ENCODE data around the gene ZNF106.

The ZNF106 gene

DNA sequence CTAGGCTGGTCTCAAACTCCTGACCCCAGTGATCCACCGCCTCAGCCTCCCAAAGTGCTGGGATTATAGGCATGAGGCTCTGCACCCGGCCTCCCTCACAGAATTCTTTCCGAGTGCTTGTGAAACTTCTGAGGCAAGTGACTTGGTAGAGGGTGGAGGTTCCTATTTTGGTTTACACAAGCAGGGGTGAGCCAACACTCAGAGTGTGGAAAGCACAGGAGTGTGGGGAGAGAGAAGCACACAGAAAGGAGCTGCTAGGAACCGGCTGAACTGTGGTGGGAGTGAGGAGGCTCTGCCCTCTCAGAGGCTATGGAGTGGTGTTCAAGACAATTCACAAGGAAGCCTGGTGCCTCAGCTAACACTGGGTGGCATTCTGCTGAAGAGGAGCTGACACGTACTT, 123.9 kb downstream of the ZNF106 start:
- Histone ChIP-seq H3K9ac (ENCODE audit: insufficient read length, low read depth) (no peak overlapping the region), H3K9me3 (ENCODE audit: insufficient read depth, low read length) (peaks cover 20% of the 10 kb centered on the region), H3K36me3 (ENCODE audit: insufficient read depth, insufficient read length, low read length) (no peaks in the 10 kb centered on the region), H3K4me3 (ENCODE audit: insufficient read length, low read depth) (no peak overlapping the region), H3K4me1 (ENCODE audit: insufficient read depth, insufficient read length) (no peaks in the 10 kb centered on the region), H3K27me3 (ENCODE audit: insufficient read depth, insufficient read length) (no peaks in the 10 kb centered on the region)
- no peak for DNase-seq (ENCODE audit: low read depth, low spot score)
- TF ChIP-seq SUZ12 (IDR thresholded peaks at IDR 0.05; ENCODE audit: extremely low read depth, insufficient read depth, insufficient read length) (no peak), YY1 (IDR thresholded peaks at IDR 0.05; ENCODE audit: insufficient read depth, insufficient read length) (no peak), ZNF274 (IDR thresholded peaks at IDR 0.05; ENCODE audit: low read depth, low read length) (no peak)

DNA sequence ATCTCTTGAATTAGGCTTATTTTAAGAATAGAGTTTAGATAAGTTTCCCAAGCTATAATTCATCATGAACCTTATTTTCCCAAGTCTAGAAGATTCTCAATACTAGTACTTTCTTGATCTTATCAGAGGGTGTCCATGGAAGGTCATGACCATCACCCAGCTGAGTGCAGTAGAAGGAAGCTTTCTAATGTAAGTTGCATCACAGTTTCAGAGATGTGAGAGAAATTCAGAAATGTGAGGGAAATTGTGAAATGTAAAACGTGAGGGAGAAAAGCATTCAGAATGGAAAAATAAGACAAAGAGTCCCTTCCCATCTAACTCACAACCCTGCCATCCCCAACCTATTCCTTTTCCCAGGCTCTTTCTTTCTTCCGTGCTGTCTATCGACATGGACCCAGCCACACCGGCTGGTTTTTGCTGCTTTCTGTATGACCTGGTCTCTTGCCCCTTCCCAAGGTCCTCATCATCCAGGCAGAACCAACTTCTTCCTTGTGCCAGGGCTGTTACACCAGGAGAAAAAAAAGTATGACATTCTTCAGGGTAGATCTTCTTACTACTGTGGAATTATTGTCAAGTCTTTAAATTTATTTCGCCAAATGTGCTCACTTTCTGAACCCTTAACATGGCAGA, 124.9 kb downstream of the ZNF106 start:
- Histone ChIP-seq H3K36me3 (ENCODE audit: insufficient read depth, insufficient read length, low read length) (no peaks in the 10 kb centered on the region), H3K4me1 (ENCODE audit: insufficient read depth, insufficient read length) (no peaks in the 10 kb centered on the region), H3K9me3 (ENCODE audit: insufficient read depth, low read length) (peaks cover 20% of the 10 kb centered on the region), H3K9ac (ENCODE audit: insufficient read length, low read depth) (no peak overlapping the region), H3K27me3 (ENCODE audit: insufficient read depth, insufficient read length) (no peaks in the 10 kb centered on the region), H3K4me3 (ENCODE audit: insufficient read length, low read depth) (no peak overlapping the region)
- TF ChIP-seq SUZ12 (IDR thresholded peaks at IDR 0.05; ENCODE audit: extremely low read depth, insufficient read depth, insufficient read length), result no peak
- no peak for TF ChIP-seq ZNF274 (IDR thresholded peaks at IDR 0.05; ENCODE audit: low read depth, low read length)
- no peak for TF ChIP-seq YY1 (IDR thresholded peaks at IDR 0.05; ENCODE audit: insufficient read depth, insufficient read length)
- DNase-seq (ENCODE audit: low read depth, low spot score), result no peak

- peaks cover 18% of the 10 kb centered on the region for H3K9me3 ChIP-seq (ENCODE audit: insufficient read depth, low read length)
- H3K36me3 ChIP-seq (ENCODE audit: insufficient read depth, insufficient read length, low read length), result no peaks in the 10 kb centered on the region
- no peaks in the 10 kb centered on the region for H3K27me3 ChIP-seq (ENCODE audit: insufficient read depth, insufficient read length)
- DNase-seq (ENCODE audit: low read depth, low spot score), result no peak
- H3K4me1 ChIP-seq (ENCODE audit: insufficient read depth, insufficient read length), result no peaks in the 10 kb centered on the region
- H3K9ac ChIP-seq (ENCODE audit: insufficient read length, low read depth), result no peak overlapping the region
- TF ChIP-seq SUZ12 (IDR thresholded peaks at IDR 0.05; ENCODE audit: extremely low read depth, insufficient read depth, insufficient read length) (no peak), YY1 (IDR thresholded peaks at IDR 0.05; ENCODE audit: insufficient read depth, insufficient read length) (no peak), ZNF274 (IDR thresholded peaks at IDR 0.05; ENCODE audit: low read depth, low read length) (no peak)
- H3K4me3 ChIP-seq (ENCODE audit: insufficient read length, low read depth), result no peak overlapping the region
Observed at GRCh38 chr15:42364529-42364928, 126.4 kb downstream of the ZNF106 start.

DNA sequence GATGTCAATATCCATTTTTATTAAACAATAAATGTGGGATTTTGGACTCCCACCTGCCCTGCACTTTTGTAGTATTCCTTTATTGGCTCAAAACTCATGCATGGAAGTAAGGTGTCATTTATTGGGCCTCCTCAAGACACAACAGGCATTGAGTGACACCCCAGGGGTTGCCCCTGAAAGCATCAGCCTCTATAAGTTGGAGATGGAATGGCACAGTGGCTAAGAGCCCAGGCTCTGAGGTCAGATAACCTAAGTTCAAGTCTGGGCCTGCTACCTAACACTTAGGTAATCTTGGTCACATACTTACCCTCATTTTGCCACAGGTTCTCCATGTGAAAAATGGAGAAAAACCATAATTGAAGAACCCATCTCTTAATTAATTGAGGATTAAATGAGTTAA, 127.0 kb downstream of the ZNF106 start:
- H3K27me3 ChIP-seq (ENCODE audit: insufficient read depth, insufficient read length), result no peaks in the 10 kb centered on the region
- H3K9me3 ChIP-seq (ENCODE audit: insufficient read depth, low read length), result peaks cover 12% of the 10 kb centered on the region
- DNase-seq (ENCODE audit: low read depth, low spot score), result no peak
- no peaks in the 10 kb centered on the region for H3K36me3 ChIP-seq (ENCODE audit: insufficient read depth, insufficient read length, low read length)
- TF ChIP-seq SUZ12 (IDR thresholded peaks at IDR 0.05; ENCODE audit: extremely low read depth, insufficient read depth, insufficient read length), result no peak
- TF ChIP-seq ZNF274 (IDR thresholded peaks at IDR 0.05; ENCODE audit: low read depth, low read length), result no peak
- TF ChIP-seq YY1 (IDR thresholded peaks at IDR 0.05; ENCODE audit: insufficient read depth, insufficient read length), result no peak
- no peak overlapping the region for H3K4me3 ChIP-seq (ENCODE audit: insufficient read length, low read depth)
- no peaks in the 10 kb centered on the region for H3K4me1 ChIP-seq (ENCODE audit: insufficient read depth, insufficient read length)
- no peak overlapping the region for H3K9ac ChIP-seq (ENCODE audit: insufficient read length, low read depth)

- Histone ChIP-seq H3K27me3 (ENCODE audit: insufficient read depth, insufficient read length) (no peaks in the 10 kb centered on the region), H3K4me1 (ENCODE audit: insufficient read depth, insufficient read length) (no peaks in the 10 kb centered on the region), H3K9ac (ENCODE audit: insufficient read length, low read depth) (no peak overlapping the region), H3K36me3 (ENCODE audit: insufficient read depth, insufficient read length, low read length) (no peaks in the 10 kb centered on the region), H3K4me3 (ENCODE audit: insufficient read length, low read depth) (no peak overlapping the region), H3K9me3 (ENCODE audit: insufficient read depth, low read length) (peaks cover 8% of the 10 kb centered on the region)
- peak; percentile 52 for DNase-seq (ENCODE audit: low read depth, low spot score)
- TF ChIP-seq YY1 (IDR thresholded peaks at IDR 0.05; ENCODE audit: insufficient read depth, insufficient read length), result no peak
- no peak for TF ChIP-seq ZNF274 (IDR thresholded peaks at IDR 0.05; ENCODE audit: low read depth, low read length)
- TF ChIP-seq SUZ12 (IDR thresholded peaks at IDR 0.05; ENCODE audit: extremely low read depth, insufficient read depth, insufficient read length), result no peak
Observed at GRCh38 chr15:42363487-42363886, 127.5 kb downstream of the ZNF106 start.

All from NT2/D1 (cell line).